ENCODE measurements around the gene PMPCB.

- TF ChIP-seq CTCF (IDR thresholded peaks at IDR 0.05 in 2 of 3, conservative IDR thresholded peaks at IDR 0.05 in 1 of 3; ENCODE audit: control insufficient read depth in 2 of 3, extremely low read depth in 1 of 3, insufficient read depth in 1 of 3, low read depth in 3 of 3, low read length in 3 of 3): no peak
- no peak for TF ChIP-seq BACH1 (IDR thresholded peaks at IDR 0.05; ENCODE audit: borderline replicate concordance)
- no peak for TF ChIP-seq CEBPB (IDR thresholded peaks at IDR 0.05; ENCODE audit: borderline replicate concordance in 1 of 2, low read depth in 2 of 2, low read length in 2 of 2)
- TF ChIP-seq STAT1 (conservative IDR thresholded peaks at IDR 0.05): no peak
- no peak for TF ChIP-seq CBFB (IDR thresholded peaks at IDR 0.05; ENCODE audit: low read depth)
Observed at GRCh38 chr7:103338864-103339263, 41.6 kb downstream of the PMPCB start.

Measured in GM12878 (cell line).